IPS-NIHi7 (cell line): Measurements from ENCODE around the gene TRAPPC10.
"Not testable (repeated sequence)": the region's sequence is repeated elsewhere in the genome, so short reads cannot be mapped to it uniquely, and the experiment has no call there.

Source experiments
- DNase-seq: peaks from one replicate; pipeline ENCODE4 v3.0.0; 2012; ENCODE audit warnings: mixed read lengths; ENCODE audit errors: extremely low spot score

Gene TRAPPC10

DNA sequence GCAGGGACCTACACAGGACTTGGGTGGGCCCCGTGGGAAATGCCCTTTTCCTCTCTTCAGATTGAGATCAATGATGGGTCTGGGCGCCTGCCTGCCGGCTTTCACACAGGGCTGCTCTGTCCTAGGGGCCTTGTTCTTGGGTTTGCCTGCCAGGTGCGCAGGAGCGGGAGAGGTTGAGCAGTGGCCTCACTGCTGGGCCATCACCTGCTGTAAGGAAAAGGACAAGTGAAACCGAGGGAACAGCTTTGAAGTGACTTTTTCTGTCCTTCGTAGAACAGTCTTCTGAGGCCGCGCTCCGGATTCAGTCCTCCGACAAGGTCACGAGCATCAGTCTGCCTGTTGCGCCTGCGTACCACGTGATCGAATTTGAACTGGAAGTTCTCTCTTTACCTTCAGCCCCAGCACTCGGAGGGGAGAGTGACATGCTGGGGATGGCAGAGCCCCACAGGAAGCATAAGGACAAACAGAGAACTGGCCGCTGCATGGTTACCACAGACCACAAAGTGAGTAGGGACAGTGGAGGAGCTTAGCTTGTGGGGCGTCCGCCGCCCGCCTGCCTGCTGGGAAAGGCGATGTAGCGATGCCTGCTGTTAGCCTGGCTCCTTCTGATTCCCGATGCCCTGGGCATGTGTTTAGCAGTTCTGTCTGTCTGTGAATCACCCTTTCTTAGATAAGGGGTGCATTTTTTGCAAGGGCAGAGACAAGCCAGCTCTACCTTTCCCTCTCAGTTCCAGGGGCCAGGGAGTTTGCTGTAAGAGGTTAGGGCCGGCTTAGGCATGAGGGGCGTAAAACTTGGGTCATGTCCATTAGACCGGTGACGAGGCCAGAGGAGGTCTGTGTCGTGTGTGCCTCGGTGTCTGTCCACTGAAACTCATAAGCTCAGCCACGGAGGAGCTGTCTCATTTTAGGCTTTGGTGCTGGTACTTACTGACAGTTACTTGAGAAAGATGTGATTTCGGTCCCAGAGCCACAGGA is 75.6 kb downstream of the TRAPPC10 start:
- no peak for DNase-seq

- no peak for DNase-seq
These were observed 76.3 kb downstream of the TRAPPC10 start for GRCh38 chr21:44088401-44088780.

GRCh38 chr21:44089001-44089911 is 77.1 kb downstream of the TRAPPC10 start:
- no peak for DNase-seq

DNA sequence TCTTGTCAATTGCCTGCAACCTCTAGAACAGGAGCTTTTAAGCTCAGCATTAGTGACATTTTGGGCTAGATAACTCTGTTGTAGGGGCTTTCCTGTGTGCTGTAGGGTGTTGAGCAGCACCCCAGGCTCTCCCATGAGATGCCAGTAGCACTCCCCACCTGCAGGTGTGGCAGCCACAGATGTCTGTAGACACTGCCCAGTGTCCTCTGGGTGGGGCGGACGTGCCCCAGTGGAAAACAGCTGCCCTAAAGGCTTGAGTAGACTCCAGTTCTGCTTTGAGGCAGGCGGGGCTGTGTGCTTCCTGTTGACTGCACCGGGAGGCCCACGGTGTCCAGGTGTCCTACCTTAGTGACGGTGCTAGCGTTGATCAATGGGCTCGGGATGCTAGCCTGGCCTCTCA is 78.2 kb downstream of the TRAPPC10 start:
- DNase-seq: no peak

DNA sequence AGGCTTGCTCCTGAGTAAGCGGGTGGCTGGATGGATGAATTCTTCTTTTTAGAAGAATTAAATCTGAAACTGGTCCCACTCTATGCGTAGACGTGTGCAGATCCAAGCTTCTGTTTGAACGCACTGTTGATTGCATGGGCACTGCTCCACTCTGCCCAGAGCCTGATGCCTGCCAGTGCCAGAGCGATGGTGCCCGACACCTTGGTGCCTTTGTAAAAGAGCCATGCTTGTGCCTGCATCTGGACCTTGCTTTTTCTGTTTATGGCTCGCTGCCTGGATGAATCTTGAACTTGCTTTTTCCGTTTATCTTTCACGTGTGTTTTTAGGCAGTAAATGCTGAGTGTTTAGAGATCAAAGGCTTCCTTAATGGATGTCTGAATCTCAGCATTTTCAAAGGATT is 80.1 kb downstream of the TRAPPC10 start:
- DNase-seq: no peak

DNA sequence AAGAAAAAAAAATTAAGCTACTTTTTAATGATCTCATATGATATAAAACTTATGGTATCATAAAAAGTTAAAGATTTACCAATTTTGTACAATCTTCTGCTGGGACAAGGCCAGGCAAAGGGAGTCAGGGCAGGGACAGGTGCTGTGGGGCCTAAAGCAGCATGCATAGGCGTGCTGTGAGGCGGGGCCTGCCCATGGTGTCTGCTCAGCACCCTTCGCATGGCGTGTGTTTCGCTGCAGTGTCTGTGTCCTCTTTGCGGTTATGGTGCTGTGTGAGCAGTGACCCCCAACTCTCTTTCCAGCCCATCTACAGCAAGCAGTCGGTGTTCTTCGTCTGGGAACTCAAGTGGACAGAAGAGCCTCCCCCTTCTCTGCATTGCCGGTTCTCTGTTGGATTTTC is 81.7 kb downstream of the TRAPPC10 start:
- no peak for DNase-seq

DNA sequence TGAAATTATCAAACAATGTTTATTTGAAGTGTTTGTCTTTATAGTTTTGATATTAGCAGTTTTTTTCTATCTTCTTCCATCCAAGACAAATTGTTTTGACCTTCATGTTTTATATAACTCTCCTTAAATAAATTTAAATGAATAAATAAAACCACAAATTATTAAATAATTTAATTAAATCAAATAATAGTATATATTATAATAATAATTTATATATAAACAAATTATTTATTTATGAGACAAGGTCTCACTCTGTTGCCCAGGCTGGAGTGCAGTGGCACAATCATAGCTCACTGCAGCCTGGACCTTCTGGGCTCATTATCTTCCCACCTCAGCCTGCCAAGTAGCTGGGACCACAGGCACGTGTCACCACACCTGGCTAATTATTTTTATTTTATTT is 82.7 kb downstream of the TRAPPC10 start:
- no peak for DNase-seq

GRCh38 chr21:44098507-44098906 is 86.4 kb downstream of the TRAPPC10 start:
- DNase-seq: not testable (repeated sequence)

DNA sequence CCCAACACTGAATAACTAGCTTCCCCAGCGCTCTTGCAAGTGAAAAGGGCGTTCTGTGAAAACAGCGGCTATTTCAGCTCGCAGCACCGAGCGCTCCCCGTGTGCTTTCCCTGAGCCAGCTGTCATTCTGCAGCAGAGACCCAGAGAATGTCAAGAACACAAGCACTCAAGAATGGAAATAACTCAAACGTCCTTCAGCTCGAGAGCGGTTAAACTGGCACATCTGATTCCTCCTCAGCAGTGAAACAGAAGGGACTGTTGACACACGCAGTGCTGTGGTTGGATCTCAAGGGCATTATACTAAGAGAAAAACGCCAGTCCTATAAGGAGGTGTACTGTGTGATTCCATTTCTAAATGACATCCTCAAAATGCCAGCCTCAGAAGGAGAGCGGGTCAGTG is 86.9 kb downstream of the TRAPPC10 start:
- not testable (repeated sequence) for DNase-seq

GRCh38 chr21:44107026-44107501 is 95.0 kb downstream of the TRAPPC10 start, which contains the start of gene PWP2:
PWP2 (plus strand) TSS chr21:44107399; CDS start chr21:44107417, 18 bp downstream.
- DNase-seq: not testable (repeated sequence)

DNA sequence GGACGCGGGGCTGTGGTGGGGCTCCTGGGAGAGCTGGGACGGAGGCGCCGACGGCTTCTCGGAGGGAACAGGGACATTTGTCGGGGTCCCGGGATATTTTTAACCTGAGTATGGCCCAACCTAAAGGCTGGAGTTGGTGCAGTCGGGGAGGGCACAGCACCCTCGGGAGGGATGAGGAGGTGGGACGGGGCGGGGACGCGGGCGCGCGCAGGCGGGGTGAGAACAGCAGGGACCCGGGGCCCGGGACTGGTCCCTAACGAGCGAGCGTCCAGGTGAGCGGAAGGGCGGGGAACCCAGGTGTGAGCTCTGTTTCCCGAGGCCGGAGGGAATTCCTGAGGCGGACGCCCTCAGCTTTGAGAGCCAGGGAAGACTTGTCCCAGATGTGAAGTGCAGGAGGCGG is 95.5 kb downstream of the TRAPPC10 start:
- not testable (repeated sequence) for DNase-seq

GRCh38 chr21:44113702-44114371 is 101.7 kb downstream of the TRAPPC10 start:
- not testable (repeated sequence) for DNase-seq

GRCh38 chr21:44122131-44122530 is 110.0 kb downstream of the TRAPPC10 start:
- not testable (repeated sequence) for DNase-seq

DNA sequence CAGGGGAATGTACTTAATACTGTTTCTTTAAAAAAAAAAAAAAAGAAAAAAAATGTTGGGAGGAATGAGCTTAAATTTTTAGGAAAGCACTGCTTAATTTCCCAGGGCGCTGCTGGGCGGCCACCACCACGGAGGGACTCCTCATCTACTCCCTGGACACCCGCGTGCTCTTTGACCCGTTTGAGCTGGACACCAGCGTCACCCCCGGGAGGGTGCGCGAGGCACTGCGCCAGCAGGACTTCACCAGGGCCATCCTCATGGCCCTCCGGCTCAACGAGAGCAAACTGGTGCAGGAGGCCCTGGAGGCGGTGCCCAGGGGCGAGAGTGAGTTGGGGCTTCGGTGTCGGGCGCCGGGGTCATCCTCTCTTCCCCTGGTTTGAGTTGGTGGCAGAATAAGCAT is 115.7 kb downstream of the TRAPPC10 start:
- not testable (repeated sequence) for DNase-seq

GRCh38 chr21:44133715-44134057 is 121.6 kb downstream of the TRAPPC10 start:
- not testable (repeated sequence) for DNase-seq

- DNase-seq: not testable (repeated sequence)
These were observed 122.6 kb downstream of the TRAPPC10 start for GRCh38 chr21:44134732-44135131.

DNA sequence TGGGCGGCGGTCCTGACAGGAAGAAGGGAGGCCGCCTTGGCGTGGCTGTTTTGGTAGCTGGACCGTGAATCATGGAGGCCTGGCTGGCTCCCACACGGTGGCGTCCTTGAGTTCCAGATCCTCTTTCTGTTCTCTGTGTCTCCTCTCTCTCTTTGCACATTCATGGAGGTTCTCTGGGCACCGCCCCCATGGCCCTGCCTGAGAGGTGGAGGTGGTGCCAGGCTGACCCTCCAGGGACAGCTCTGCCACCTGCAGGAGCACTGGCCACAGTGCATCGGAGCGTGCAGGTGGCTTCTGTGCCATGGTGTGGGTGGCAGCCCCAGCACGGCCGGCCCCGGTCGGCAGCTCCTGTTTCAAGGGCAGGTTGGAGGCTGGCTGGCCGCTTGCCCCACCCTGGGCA is 125.9 kb downstream of the TRAPPC10 start:
- DNase-seq: not testable (repeated sequence)

- not testable (repeated sequence) for DNase-seq
These were observed 127.9 kb downstream of the TRAPPC10 start for GRCh38 chr21:44139787-44140551.

DNA sequence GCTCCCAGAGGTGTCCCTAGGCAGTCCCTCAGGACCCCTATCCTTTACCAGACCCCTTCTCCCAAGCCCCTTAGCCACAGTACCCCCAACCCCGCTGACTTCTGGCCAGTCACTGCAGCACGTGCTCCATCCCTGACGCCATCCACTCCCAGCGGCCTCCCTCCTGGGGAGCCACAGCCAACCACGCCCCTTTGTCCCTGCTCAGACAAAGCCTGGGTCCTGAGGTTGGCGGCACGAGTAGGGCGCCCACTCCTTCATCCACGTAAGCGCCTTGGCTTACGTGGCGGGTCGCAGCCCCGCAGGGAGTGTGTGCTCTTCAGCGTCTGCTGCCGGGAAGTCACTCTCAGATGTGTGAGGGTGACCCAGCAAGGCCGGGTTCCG is 128.4 kb downstream of the TRAPPC10 start:
- not testable (repeated sequence) for DNase-seq

- DNase-seq: not testable (repeated sequence)
These were observed 130.4 kb downstream of the TRAPPC10 start for GRCh38 chr21:44142470-44142869.

GRCh38 chr21:44143380-44143779 is 131.3 kb downstream of the TRAPPC10 start:
- DNase-seq: not testable (repeated sequence)
